Fibroblast of mammary gland (primary cell): Measurements from ENCODE around the gene ANKRD55.

ENCODE experiments used
- DNase-seq: peaks from one replicate; pipeline ENCODE4 v3.0.0-alpha.2; 2010; ENCODE audit warnings: low read depth
- H3K4me3 ChIP-seq: 2 replicates; pipeline ENCODE4 v1.5.1; 2011; ENCODE audit warnings: low read depth, mild to moderate bottlenecking, low read length, moderate library complexity; ENCODE audit not compliant: control insufficient read depth
- TF ChIP-seq, protein P1 (sequence below): conservative IDR thresholded peaks from 2 replicates; pipeline ENCODE4 v1.5.1; 2011; ENCODE audit warnings: low read depth, low read length, inconsistent platforms; ENCODE audit not compliant: control insufficient read depth, insufficient read depth

The ANKRD55 gene

DNA sequence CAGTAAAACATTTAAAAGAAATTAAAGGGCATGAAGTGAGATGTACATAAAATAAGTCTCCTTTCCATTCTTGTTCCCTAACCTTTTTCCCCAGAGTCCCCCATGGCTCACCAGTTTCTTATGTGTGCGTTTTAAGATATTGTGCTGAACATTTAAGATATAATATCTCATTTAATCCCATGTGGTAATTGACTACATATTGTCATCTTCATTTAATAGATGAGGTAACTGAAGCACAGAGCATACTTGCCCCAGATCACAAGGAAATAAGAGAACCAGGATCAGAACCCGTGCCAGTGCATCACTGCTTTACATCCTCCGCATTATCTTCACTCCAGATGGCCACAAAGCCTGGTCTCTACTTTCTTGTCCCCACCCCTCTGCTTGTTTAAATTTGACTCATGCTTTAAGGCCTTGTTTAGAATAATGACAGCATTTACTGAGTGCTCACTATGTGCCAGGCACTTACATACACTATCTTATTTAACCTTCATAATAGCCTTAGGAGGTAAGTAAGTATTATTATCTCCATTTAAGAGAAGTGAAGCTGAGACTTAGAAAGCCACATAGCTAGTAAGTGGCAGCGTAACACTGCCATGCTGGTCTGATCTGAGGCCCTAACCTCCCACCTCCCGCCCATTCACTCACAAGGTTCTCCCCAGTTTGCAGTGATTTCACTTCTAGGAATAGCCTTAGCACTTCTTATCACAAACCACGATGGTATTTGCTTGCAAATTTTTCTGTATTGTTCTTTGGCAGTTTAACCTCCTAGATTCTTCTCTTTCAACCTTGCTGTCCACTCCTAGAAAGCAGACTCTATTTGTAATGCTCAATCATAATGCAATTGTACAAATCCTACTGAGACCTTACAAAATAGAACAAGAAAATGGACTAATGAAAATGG is 160.0 kb downstream of the ANKRD55 start:
- DNase-seq: no peak

GRCh38 chr5:56071470-56071869 is 161.7 kb downstream of the ANKRD55 start:
- no peak for DNase-seq
- H3K4me3 ChIP-seq: no peak overlapping the region
- TF ChIP-seq, protein P1, sequence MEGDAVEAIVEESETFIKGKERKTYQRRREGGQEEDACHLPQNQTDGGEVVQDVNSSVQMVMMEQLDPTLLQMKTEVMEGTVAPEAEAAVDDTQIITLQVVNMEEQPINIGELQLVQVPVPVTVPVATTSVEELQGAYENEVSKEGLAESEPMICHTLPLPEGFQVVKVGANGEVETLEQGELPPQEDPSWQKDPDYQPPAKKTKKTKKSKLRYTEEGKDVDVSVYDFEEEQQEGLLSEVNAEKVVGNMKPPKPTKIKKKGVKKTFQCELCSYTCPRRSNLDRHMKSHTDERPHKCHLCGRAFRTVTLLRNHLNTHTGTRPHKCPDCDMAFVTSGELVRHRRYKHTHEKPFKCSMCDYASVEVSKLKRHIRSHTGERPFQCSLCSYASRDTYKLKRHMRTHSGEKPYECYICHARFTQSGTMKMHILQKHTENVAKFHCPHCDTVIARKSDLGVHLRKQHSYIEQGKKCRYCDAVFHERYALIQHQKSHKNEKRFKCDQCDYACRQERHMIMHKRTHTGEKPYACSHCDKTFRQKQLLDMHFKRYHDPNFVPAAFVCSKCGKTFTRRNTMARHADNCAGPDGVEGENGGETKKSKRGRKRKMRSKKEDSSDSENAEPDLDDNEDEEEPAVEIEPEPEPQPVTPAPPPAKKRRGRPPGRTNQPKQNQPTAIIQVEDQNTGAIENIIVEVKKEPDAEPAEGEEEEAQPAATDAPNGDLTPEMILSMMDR: no peak

More for the DNA sequence above, 160.0 kb downstream of the ANKRD55 start:
- TF ChIP-seq, protein P1: no peak
- no peak overlapping the region for H3K4me3 ChIP-seq

DNA sequence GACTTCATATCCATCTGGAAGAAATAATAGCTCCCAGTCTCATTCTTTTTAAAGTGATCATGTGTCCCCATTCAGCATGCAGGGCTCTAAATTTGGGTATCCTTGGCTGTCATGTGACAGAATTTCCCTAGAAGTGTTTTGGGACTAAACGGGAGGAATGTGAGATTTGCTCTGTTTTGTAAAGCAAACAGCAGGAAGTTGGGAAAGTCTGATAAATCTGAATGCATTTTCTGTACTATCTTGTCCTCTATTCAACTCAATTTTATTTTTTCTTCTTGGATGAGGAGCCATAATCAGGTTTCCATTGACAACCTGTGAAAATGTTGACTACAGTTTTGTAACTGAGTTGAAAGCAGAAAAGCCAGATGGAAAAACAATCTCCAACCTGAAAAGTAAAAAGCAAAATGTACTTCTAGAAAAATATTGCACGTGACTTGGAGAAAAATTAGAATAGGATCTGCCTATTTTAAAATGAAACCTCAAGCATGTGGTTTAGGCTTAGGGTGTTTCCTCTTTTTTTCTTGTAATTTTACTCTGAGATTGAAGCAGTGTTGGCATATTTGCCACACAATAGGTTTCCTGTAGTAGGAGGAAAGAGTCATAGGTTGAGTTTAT is 162.2 kb downstream of the ANKRD55 start:
- no peak overlapping the region for H3K4me3 ChIP-seq
- TF ChIP-seq, protein P1: no peak
- peak; percentile 26 for DNase-seq

- no peak overlapping the region for H3K4me3 ChIP-seq
- DNase-seq: no peak
- TF ChIP-seq, protein P1: no peak
Measured at GRCh38 chr5:56069652-56070226, 163.4 kb downstream of the ANKRD55 start.

DNA sequence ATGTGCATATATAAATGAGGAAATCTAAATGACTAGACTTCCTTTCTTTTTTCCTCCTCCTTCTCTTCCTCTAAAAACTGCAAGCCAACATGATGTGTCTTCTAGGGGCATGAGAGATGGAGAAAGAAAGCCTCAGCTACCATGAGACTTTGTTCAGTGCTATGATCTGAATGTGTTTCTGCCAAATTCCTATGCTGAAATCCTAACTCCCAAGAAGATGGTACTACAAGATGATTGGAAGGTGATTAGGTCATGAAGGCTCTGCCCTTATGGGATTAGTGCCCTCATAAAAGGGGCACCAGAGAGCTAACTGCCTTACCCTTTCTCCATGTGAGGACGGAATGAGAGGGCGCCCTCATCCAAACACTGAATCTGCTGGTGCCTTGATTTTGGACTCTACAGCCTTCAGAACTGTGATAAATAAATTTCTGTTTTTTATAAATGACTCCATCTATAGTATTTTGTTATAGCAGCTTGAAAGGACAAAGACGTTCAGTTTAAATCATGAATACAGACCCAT is 166.1 kb downstream of the ANKRD55 start:
- no peak for DNase-seq
- H3K4me3 ChIP-seq: no peak overlapping the region
- TF ChIP-seq, protein P1: no peak

- H3K4me3 ChIP-seq: no peak overlapping the region
- DNase-seq: peak; percentile 52
- TF ChIP-seq, protein P1: no peak
Measured at GRCh38 chr5:56064984-56065383, 168.1 kb downstream of the ANKRD55 start.
